HepG2 (cell line): ENCODE measurements around the gene MRPS34. TPM values are rescaled to one million over a fixed set of nuclear protein-coding genes. Genes with fewer than 3 reads are reported as not detected.

Experiments used
- E2F5 ChIP-seq: sonication (generic); formaldehyde crosslinking; conservative IDR thresholded peaks from 2 replicates; pipeline ENCODE4 v1.4.0; 2020; ENCODE audit warnings: missing genetic modification reagents
- GTF3A ChIP-seq: sonication (generic); formaldehyde crosslinking; conservative IDR thresholded peaks from 2 replicates; pipeline ENCODE4 v1.4.0; 2020; ENCODE audit warnings: mild to moderate bottlenecking, missing genetic modification reagents
- IKZF4 ChIP-seq: sonication (generic); formaldehyde crosslinking; IDR thresholded peaks from 2 replicates; pipeline ENCODE4 v1.5.1; 2020; ENCODE audit warnings: borderline replicate concordance, mild to moderate bottlenecking, low read depth, missing genetic modification reagents; ENCODE audit errors: not compliant biosample characterization
- IRX3 ChIP-seq: sonication (generic); formaldehyde crosslinking; IDR thresholded peaks from 2 replicates; pipeline ENCODE4 v1.8.1; 2023; ENCODE audit warnings: mild to moderate bottlenecking, low read depth, missing genetic modification reagents, borderline replicate concordance
- ISX ChIP-seq: sonication (generic); formaldehyde crosslinking; conservative IDR thresholded peaks from 2 replicates; pipeline ENCODE4 v1.5.0; 2020; ENCODE audit warnings: missing genetic modification reagents
- JDP2 ChIP-seq: sonication (generic); formaldehyde crosslinking; IDR thresholded peaks from 2 replicates; pipeline ENCODE4 v1.8.1; 2022; ENCODE audit warnings: missing genetic modification reagents, borderline replicate concordance
- KLF16 ChIP-seq, 2 experiments: sonication (generic) in 1 of 2; formaldehyde crosslinking in 1 of 2; IDR thresholded peaks; 2 replicates each; pipeline versions ENCODE4 v1.6.1 to v1.8.0; 2016 to 2023; ENCODE audit warnings: missing genetic modification reagents in 2 of 2, missing compliant biosample characterization in 1 of 2
- MYC ChIP-seq: sonication (generic); formaldehyde crosslinking; IDR thresholded peaks from 2 replicates; pipeline ENCODE4 v1.9.0; 2021; ENCODE audit warnings: missing genetic modification reagents, borderline replicate concordance
- NBN ChIP-seq: fragments of 450-650 bp; conservative IDR thresholded peaks from 2 replicates; pipeline ENCODE4 v1.6.1; 2017
- NR1H2 ChIP-seq: sonication (generic); formaldehyde crosslinking; IDR thresholded peaks from 2 replicates; pipeline ENCODE4 v1.8.1; 2022; ENCODE audit warnings: low read depth, missing genetic modification reagents, borderline replicate concordance
- PAXIP1 ChIP-seq: sonication (generic); formaldehyde crosslinking; conservative IDR thresholded peaks from 2 replicates; pipeline ENCODE4 v1.4.0; 2020; ENCODE audit warnings: mild to moderate bottlenecking, missing genetic modification reagents, moderate library complexity
- POLR2G ChIP-seq: fragments of 200-400 bp; formaldehyde crosslinking; IDR thresholded peaks from 2 replicates; pipeline ENCODE4 v1.6.1; 2018; ENCODE audit warnings: mild to moderate bottlenecking, low read depth, low read length, moderate library complexity
- RAD51 ChIP-seq: fragments of 450-650 bp; IDR thresholded peaks from 2 replicates; pipeline ENCODE4 v1.6.1; 2016; ENCODE audit warnings: borderline replicate concordance
- ZBTB38 ChIP-seq: sonication (generic); formaldehyde crosslinking; IDR thresholded peaks from 2 replicates; pipeline ENCODE4 v1.5.1; 2020; ENCODE audit warnings: mild to moderate bottlenecking, missing genetic modification reagents
- ZNF136 ChIP-seq: sonication (generic); formaldehyde crosslinking; IDR thresholded peaks from 2 replicates; pipeline ENCODE4 v1.8.1; 2022; ENCODE audit warnings: low read depth, mild to moderate bottlenecking, moderate library complexity, missing genetic modification reagents
- ZNF256 ChIP-seq: sonication (generic); formaldehyde crosslinking; conservative IDR thresholded peaks from 2 replicates; pipeline ENCODE4 v1.4.0; 2020; ENCODE audit warnings: missing genetic modification reagents
- ZNF296 ChIP-seq: sonication (generic); formaldehyde crosslinking; conservative IDR thresholded peaks from 2 replicates; pipeline ENCODE4 v1.5.0; 2020; ENCODE audit warnings: mild to moderate bottlenecking, missing genetic modification reagents
- ZNF460 ChIP-seq: sonication (generic); formaldehyde crosslinking; IDR thresholded peaks from 2 replicates; pipeline ENCODE4 v1.5.1; 2020; ENCODE audit warnings: missing genetic modification reagents, mild to moderate bottlenecking, borderline replicate concordance
- ZNF607 ChIP-seq: sonication (generic); formaldehyde crosslinking; IDR thresholded peaks from 2 replicates; pipeline ENCODE4 v1.5.1; 2020; ENCODE audit warnings: missing genetic modification reagents, mild to moderate bottlenecking, borderline replicate concordance
- ZNF616 ChIP-seq: sonication (generic); formaldehyde crosslinking; IDR thresholded peaks from 2 replicates; pipeline ENCODE4 v1.5.0; 2020; ENCODE audit warnings: low read depth, mild to moderate bottlenecking, missing genetic modification reagents
- ZNF761 ChIP-seq: sonication (generic); formaldehyde crosslinking; conservative IDR thresholded peaks from 2 replicates; pipeline ENCODE4 v1.4.0; 2020; ENCODE audit warnings: mild to moderate bottlenecking, missing genetic modification reagents
- polyA plus RNA-seq, 8 experiments: library from polyadenylated mRNA; depleted of rRNA in 3 of 8; stranded (reverse) in 7 of 8; unstranded in 1 of 8; fragments of >200 nt; fragmentation: Illumina TruSeq in 4 of 8; extraction: Trizol in 4 of 8; gene quantifications; 2 replicates each; pipeline versions ENCODE4 v1.2.1 to v1.2.3, GENCODE V29; 2011 to 2016; ENCODE audit warnings: low read depth in 4 of 8, missing spikeins in 1 of 8, mixed read lengths in 1 of 8; ENCODE audit not compliant: insufficient read depth in 1 of 8
- total RNA-seq, 5 experiments: library from RNA; depleted of rRNA; stranded (reverse); fragments of >200 nt; fragmentation: Illumina TruSeq; extraction: Trizol; gene quantifications; 2 replicates each; pipeline ENCODE4 v1.2.3, GENCODE V29; 2016; ENCODE audit warnings: low read depth in 1 of 5
- TF ChIP-seq, protein P1 (sequence below): IDR thresholded peaks from 2 replicates; pipeline ENCODE4 v1.6.1; 2018; ENCODE audit warnings: missing genetic modification reagents
- TF ChIP-seq, protein P2 (sequence below): sonication (generic); formaldehyde crosslinking; IDR thresholded peaks from 2 replicates; pipeline ENCODE4 v1.5.0; 2020; ENCODE audit warnings: missing genetic modification reagents, mild to moderate bottlenecking, borderline replicate concordance

Gene MRPS34
- total and polyA plus RNA-seq, 2 of the 13 experiments (the other 11 are each of a cell fraction or from before 2014, with no cell fraction given): 63.5 to 131 TPM

DNA sequence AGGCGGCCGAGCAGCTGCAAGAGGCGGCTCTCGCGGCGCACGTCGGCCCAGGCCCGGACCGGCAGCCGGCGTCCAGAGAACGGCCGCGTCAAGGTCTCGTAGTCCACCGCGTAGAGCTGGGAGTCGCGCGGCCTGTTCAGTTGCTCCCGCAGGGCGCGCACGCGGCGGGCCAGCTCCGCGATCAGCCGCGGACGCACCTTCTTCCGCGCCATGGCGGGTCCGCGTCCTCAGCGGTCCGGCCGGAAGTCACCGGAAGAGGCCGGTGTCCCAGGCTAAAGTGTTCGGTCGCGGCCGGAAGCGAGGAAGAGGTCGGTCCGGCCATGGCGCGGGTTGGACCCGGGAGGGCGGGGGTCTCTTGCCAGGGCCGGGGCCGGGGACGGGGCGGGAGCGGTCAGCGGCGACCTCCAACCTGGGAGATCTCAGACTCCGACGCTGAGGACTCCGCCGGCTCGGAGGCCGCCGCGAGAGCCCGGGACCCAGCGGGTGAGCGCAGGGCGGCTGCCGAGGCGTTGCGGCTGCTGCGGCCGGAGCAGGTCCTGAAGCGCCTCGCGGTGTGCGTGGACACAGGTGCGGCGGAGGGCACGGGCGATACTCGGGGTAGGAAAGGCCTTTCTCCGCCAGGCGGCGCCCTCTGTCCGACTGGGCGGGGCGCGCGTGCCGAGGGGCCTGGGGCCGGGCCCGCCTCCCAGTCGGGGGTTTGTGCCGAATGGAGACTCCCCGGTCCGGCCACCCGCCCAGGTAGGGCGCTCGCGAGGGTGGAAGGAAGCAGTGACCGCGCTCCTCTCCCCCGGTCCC, at the start of gene MRPS34 (continued):
- TF ChIP-seq PAXIP1: peak; percentile 31; the same call in 1 of the 2 replicates
- TF ChIP-seq E2F5 (CRISPR knock-in tag): peak; percentile 70; the same call in 1 of the 2 replicates
- TF ChIP-seq IKZF4: peak; percentile 44
- TF ChIP-seq, protein P1, sequence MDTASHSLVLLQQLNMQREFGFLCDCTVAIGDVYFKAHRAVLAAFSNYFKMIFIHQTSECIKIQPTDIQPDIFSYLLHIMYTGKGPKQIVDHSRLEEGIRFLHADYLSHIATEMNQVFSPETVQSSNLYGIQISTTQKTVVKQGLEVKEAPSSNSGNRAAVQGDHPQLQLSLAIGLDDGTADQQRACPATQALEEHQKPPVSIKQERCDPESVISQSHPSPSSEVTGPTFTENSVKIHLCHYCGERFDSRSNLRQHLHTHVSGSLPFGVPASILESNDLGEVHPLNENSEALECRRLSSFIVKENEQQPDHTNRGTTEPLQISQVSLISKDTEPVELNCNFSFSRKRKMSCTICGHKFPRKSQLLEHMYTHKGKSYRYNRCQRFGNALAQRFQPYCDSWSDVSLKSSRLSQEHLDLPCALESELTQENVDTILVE (CRISPR knock-in tag): no peak
- peak; percentile 34; the same call in 1 of the 2 replicates for TF ChIP-seq ZNF136 (CRISPR knock-in tag)
- peak; percentile 73; the same call in 1 of the 2 replicates for TF ChIP-seq NR1H2 (CRISPR knock-in tag)
- peak; percentile 49; the same call in 1 of the 2 replicates for TF ChIP-seq IRX3 (CRISPR knock-in tag)
- peak; percentile 86; the same call in 1 of the 2 replicates for TF ChIP-seq ZNF616 (CRISPR knock-in tag)
- no peak for TF ChIP-seq ZNF460
- TF ChIP-seq ZBTB38: peak; percentile 73
- TF ChIP-seq, protein P2, sequence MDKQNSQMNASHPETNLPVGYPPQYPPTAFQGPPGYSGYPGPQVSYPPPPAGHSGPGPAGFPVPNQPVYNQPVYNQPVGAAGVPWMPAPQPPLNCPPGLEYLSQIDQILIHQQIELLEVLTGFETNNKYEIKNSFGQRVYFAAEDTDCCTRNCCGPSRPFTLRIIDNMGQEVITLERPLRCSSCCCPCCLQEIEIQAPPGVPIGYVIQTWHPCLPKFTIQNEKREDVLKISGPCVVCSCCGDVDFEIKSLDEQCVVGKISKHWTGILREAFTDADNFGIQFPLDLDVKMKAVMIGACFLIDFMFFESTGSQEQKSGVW (CRISPR knock-in tag): 0 out of 2 replicates have a peak, but pooled peaks have one; percentile 45
- TF ChIP-seq GTF3A (CRISPR knock-in tag): 0 out of 2 replicates have a peak, but pooled peaks have one; percentile 28
- peak; percentile 58 for TF ChIP-seq ZNF256 (CRISPR knock-in tag)
- no peak for TF ChIP-seq ZNF296 (CRISPR knock-in tag)
- no peak for TF ChIP-seq RAD51
- TF ChIP-seq ZNF761: peak; percentile 72
- TF ChIP-seq POLR2G: peak; percentile 84
- TF ChIP-seq NBN: no peak
- peak; percentile 42 to 85; a peak in 2 of 4 replicates for TF ChIP-seq KLF16 (CRISPR knock-in tag; IDR thresholded peaks at IDR 0.05)
- no peak for TF ChIP-seq JDP2 (CRISPR knock-in tag)
- no peak; the same call in 1 of the 2 replicates for TF ChIP-seq ZNF607 (CRISPR knock-in tag)
- no peak; the same call in 1 of the 2 replicates for TF ChIP-seq ISX (CRISPR knock-in tag)
- TF ChIP-seq MYC: peak; percentile 97
